ENCODE measurements around the gene SIRT2. TPM values are rescaled to one million over a fixed set of nuclear protein-coding genes. Genes with fewer than 3 reads are reported as not detected.
"Not testable (repeated sequence)": the region's sequence is repeated elsewhere in the genome, so short reads cannot be mapped to it uniquely, and the experiment has no call there.

Gene SIRT2
- total and polyA plus RNA-seq, 12 donors = 46.3 to 103 (median 72.6) TPM

DNA sequence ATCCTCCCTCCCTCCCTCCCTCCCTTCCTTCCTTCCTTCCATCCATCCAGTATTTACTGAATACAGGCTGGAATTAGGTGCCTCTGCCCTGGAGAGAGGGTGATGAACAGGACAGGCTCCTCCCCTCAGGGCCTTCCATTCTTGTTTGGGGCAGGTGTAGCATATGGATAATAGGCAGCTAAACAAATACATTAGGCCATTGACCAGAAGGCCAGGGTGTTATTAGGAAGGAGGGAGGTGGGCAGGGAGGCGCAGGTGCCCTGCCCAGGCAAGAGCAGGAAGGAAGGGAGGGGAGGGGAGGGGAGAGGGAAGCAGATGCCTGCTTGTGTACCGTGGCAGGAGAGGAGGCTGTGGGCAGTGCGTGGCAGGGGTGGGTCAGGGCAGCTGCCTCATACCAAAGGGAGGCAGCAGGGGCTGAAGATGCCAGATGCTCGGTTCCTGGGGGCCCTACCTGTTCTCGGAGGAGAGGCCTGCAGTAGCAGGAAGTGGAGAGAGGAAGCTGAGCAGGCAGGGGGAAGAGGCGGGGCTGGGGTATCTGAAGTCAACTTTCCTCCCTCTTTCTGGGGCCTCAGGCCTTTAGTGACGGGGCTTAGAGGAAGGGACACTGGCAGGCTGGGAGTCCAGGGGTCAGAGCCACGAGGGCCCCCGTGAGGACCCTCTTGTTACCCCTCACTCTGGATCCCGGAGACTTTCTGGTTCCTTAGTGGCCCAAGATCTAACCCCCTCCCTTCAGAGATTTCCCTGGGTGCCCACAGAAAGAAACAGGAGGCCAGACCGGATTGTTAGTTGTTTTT is 21.4 kb downstream of the SIRT2 start, which contains the start of gene RINL:
TSS of gene RINL (minus strand) at position 495 of the 794 bp plus-strand sequence. CDS start 1,533 bp downstream, outside the sequence.
- Histone ChIP-seq H3K27me3 (no peaks in the 10 kb centered on the region), H3K36me3 (peaks cover 0 to 42% (median 21%) of the 10 kb centered on the region in 9 donors), H3K4me1 (peaks cover 0 to 27% (median 16%) of the 10 kb centered on the region in 9 donors), H3K4me3 (peak within 1 kb of the TSS in 1 of 10 donors; percentile 47), H3K27ac (peak within 1 kb of the TSS in 9 of 10 donors; percentile 6 to 89 (median 68)), H3K9me3 (no peaks in the 10 kb centered on the region)
- ATAC-seq = peak; percentile 24 to 74 (median 38)
- TF ChIP-seq, protein P1, sequence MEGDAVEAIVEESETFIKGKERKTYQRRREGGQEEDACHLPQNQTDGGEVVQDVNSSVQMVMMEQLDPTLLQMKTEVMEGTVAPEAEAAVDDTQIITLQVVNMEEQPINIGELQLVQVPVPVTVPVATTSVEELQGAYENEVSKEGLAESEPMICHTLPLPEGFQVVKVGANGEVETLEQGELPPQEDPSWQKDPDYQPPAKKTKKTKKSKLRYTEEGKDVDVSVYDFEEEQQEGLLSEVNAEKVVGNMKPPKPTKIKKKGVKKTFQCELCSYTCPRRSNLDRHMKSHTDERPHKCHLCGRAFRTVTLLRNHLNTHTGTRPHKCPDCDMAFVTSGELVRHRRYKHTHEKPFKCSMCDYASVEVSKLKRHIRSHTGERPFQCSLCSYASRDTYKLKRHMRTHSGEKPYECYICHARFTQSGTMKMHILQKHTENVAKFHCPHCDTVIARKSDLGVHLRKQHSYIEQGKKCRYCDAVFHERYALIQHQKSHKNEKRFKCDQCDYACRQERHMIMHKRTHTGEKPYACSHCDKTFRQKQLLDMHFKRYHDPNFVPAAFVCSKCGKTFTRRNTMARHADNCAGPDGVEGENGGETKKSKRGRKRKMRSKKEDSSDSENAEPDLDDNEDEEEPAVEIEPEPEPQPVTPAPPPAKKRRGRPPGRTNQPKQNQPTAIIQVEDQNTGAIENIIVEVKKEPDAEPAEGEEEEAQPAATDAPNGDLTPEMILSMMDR (IDR thresholded peaks at IDR 0.05) = no peak
- intact Hi-C loops (cut with DNase I) = loop anchor here in 1 of 10 donors (10.0 kb wide), 1 partner anchor 683 kb away; no protein-coding TSS in a partner anchor
- WGBS, 2 donors = 51 to 66% methylated on average over 11 of the region's 11 CpGs
- DNase-seq = no peak

DNA sequence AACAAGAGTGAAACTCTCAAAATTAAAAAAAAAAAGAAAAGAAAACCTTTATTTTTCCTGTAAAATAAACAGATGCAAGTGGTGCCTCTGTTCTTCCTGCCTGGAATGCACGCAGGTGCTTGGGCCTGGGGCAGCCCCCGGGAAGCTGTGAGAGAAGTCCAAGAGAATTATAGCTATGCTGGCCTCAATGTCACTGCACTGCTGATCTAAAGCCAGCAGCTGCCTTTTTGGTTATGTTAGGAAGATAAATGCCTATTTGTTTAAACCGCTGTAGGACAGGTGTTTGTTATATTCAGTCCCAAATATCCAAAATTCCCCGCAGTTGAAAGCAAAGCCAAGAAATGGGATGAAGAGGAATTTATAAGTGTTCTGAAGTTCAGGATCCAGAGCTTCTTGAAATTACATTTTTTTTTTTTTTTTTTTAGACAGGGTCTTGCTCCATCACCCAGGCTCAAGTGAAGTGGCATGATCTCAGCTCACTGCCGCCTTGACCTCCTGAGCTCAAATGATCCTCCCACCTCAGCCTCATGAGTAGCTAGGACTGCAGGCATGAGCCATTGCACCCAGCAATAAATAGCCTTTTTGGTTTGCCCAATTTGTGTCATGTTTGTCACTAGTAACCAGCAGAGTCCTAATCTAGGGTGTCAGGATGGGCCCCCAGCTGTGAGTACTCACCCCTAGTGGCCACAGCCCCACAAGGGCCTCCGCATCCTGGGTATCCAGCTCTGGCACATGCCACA is 23.6 kb downstream of the SIRT2 start:
- Histone ChIP-seq H3K9me3 (no peaks in the 10 kb centered on the region), H3K4me3 (no peak overlapping the region), H3K27ac (no peak overlapping the region), H3K4me1 (peaks cover 0 to 27% (median 16%) of the 10 kb centered on the region in 9 donors), H3K36me3 (peaks cover 0 to 24% (median 6%) of the 10 kb centered on the region in 9 donors), H3K27me3 (no peaks in the 10 kb centered on the region)
- no peak for DNase-seq
- TF ChIP-seq, protein P1 (IDR thresholded peaks at IDR 0.05) = no peak
- ATAC-seq = no peak
- intact Hi-C loops (cut with DNase I) = loop anchor here in 1 of 10 donors (10.0 kb wide), 1 partner anchor 681 kb away; no protein-coding TSS in a partner anchor
- WGBS, 2 donors = 82 to 89% methylated on average over 6 of the region's 6 CpGs

- not testable (repeated sequence) for H3K9me3 ChIP-seq, H3K27me3 ChIP-seq, H3K4me3 ChIP-seq, H3K36me3 ChIP-seq, H3K27ac ChIP-seq, DNase-seq, ATAC-seq
- H3K4me1 ChIP-seq = peaks cover 5 to 41% (median 28%) of the 10 kb centered on the region in 9 donors
- intact Hi-C loops (cut with DNase I) = loop anchor here in 1 of 10 donors (10.0 kb wide), 1 partner anchor 679 kb away; no protein-coding TSS in a partner anchor
- WGBS, 2 donors = 71 to 76% methylated on average over 10 of the region's 10 CpGs
Observed at GRCh38 chr19:38873400-38873799, 26.0 kb downstream of the SIRT2 start.

- TF ChIP-seq, protein P1 (IDR thresholded peaks at IDR 0.05) = no peak
- H3K9me3 ChIP-seq = no peaks in the 10 kb centered on the region
- H3K27ac ChIP-seq = peak overlapping the region in 2 of 10 donors; percentile 44 to 77
- intact Hi-C loops (cut with DNase I) = loop anchor here in 1 of 10 donors (10.0 kb wide), 1 partner anchor 676 kb away; no protein-coding TSS in a partner anchor
- WGBS, 2 donors = 79 to 81% methylated on average over 19 of the region's 19 CpGs
- H3K4me1 ChIP-seq = peaks cover 0 to 27% (median 18%) of the 10 kb centered on the region in 9 donors
- H3K4me3 ChIP-seq = no peak overlapping the region
- peaks cover 0 to 7% (median 0%) of the 10 kb centered on the region in 9 donors for H3K36me3 ChIP-seq
- no peaks in the 10 kb centered on the region for H3K27me3 ChIP-seq
- DNase-seq (no peak), ATAC-seq (peak in 2 of 8 donors; percentile 2 to 14)
Observed at GRCh38 chr19:38870612-38871011, 28.8 kb downstream of the SIRT2 start.

All from heart right ventricle (tissue), 16 donors.